Neural progenitor cell (in vitro differentiated cells): ENCODE data around the gene CHFR. TPM values are rescaled to one million over a fixed set of nuclear protein-coding genes. Genes with fewer than 3 reads are reported as not detected.
"Not testable (repeated sequence)": the region's sequence is repeated elsewhere in the genome, so short reads cannot be mapped to it uniquely, and the experiment has no call there.

Source experiments
- DNase-seq: peaks from one replicate; pipeline ENCODE4 v3.0.0-alpha.2; 2016; ENCODE audit warnings: low spot score
- H2AFZ ChIP-seq: fragments of 200-600 bp; sonication (generic); replicated peaks from 2 replicates; pipeline ENCODE4 v1.6.1; 2016; ENCODE audit warnings: antibody characterized with exemption
- H3F3A ChIP-seq: fragments of 200-600 bp; sonication (generic); 2 replicates; pipeline ENCODE4 v1.6.1; 2016; ENCODE audit warnings: antibody characterized with exemption, low read depth
- H3K27ac ChIP-seq: fragments of 200-600 bp; sonication (generic); 2 replicates; pipeline ENCODE4 v1.5.1; 2016; ENCODE audit warnings: mild to moderate bottlenecking
- H3K27me3 ChIP-seq: fragments of 200-600 bp; sonication (generic); 2 replicates; pipeline ENCODE4 v1.6.1; 2016; ENCODE audit warnings: mild to moderate bottlenecking, moderate library complexity
- H3K36me3 ChIP-seq: fragments of 200-600 bp; sonication (generic); 2 replicates; pipeline ENCODE4 v1.5.1; 2016
- H3K4me1 ChIP-seq: fragments of 200-600 bp; sonication (generic); 2 replicates; pipeline ENCODE4 v1.6.1; 2016; ENCODE audit warnings: mixed run types
- H3K4me2 ChIP-seq: fragments of 200-600 bp; sonication (generic); 2 replicates; pipeline ENCODE4 v1.6.1; 2016
- H3K4me3 ChIP-seq: fragments of 200-600 bp; sonication (generic); 2 replicates; pipeline ENCODE4 v1.5.1; 2016
- H3K79me2 ChIP-seq: fragments of 200-600 bp; sonication (generic); 2 replicates; pipeline ENCODE4 v1.6.1; 2016; ENCODE audit warnings: low read depth
- H3K9ac ChIP-seq: fragments of 200-600 bp; sonication (generic); 2 replicates; pipeline ENCODE4 v1.6.1; 2016
- H3K9me3 ChIP-seq: fragments of 200-600 bp; sonication (generic); 2 replicates; pipeline ENCODE4 v1.5.1; 2016; ENCODE audit warnings: low read depth
- H4K20me1 ChIP-seq: fragments of 200-600 bp; sonication (generic); 2 replicates; pipeline ENCODE4 v1.6.1; 2016; ENCODE audit warnings: low read depth
- H3K27ac Mint-ChIP-seq: 3 replicates; pipeline ENCODE4 v1.8.0; 2021; ENCODE audit warnings: mixed read lengths
- H3K27me3 Mint-ChIP-seq: 2 replicates; pipeline ENCODE4 v1.8.0; 2022; ENCODE audit warnings: low read depth, mild to moderate bottlenecking, inconsistent platforms, moderate library complexity, mixed read lengths; ENCODE audit not compliant: insufficient read depth
- H3K36me3 Mint-ChIP-seq: 3 replicates; pipeline ENCODE4 v1.8.0; 2021; ENCODE audit warnings: mixed read lengths
- H3K4me1 Mint-ChIP-seq: 3 replicates; pipeline ENCODE4 v1.8.0; 2021; ENCODE audit warnings: mixed read lengths
- H3K4me3 Mint-ChIP-seq: 3 replicates; pipeline ENCODE4 v1.8.0; 2021; ENCODE audit warnings: mild to moderate bottlenecking, moderate library complexity, mixed read lengths
- H3K9me3 Mint-ChIP-seq: 3 replicates; pipeline ENCODE4 v1.8.0; 2020; ENCODE audit warnings: mixed read lengths
- CTCF ChIP-seq: fragments of 200-600 bp; sonication (generic); IDR thresholded peaks from 2 replicates; pipeline ENCODE4 v1.5.1; 2017; ENCODE audit warnings: antibody characterized with exemption, mild to moderate bottlenecking
- EZH2 ChIP-seq: fragments of 200-600 bp; sonication (generic); IDR thresholded peaks from 2 replicates; pipeline ENCODE4 v1.6.1; 2017; ENCODE audit warnings: antibody characterized with exemption, mild to moderate bottlenecking, moderate library complexity
- EZH2phosphoT487 ChIP-seq: fragments of 200-600 bp; sonication (generic); IDR thresholded peaks from 2 replicates; pipeline ENCODE4 v1.6.1; 2017; ENCODE audit warnings: antibody characterized with exemption
- total RNA-seq: library from RNA; depleted of rRNA; stranded (reverse); fragments of >200 nt; gene quantifications from 2 replicates; pipeline ENCODE4 v1.2.3, GENCODE V29; 2015; ENCODE audit warnings: low replicate concordance

Gene CHFR
- total RNA-seq, 1 donor from 2014 or later = 25.6 TPM

DNA sequence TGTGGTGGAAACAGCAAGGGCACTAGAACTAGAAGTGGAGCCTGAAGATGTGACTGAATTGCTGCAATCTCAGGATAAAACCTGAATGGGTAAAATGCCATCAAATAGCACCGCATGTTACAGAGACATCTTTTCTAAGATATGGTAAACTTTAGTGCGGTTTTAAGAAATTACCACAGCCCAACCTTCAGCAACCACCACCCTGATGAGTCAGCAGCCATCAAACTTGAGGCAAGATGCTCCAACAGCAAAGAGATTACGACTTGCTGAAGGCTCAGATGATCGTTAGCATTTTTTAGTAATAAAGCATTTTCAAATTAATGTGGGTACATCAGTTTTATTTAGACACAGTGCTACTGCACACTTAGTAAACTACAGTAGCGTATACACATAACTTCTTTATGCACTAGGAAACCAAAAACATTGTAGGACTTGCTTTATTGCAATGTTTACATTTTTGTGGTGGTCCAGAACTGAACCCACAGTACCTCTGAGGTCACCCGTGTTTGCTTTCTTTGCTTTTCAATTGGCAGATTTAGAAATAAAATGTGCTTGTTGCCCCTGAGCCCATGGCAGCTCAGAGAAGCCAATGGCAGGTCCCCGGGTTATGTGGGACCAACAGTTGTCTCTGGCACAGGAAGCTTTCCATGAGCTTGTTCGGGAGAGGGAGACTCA, 74.6 kb downstream of the CHFR start:
- Histone ChIP-seq H3K79me2 (no peaks in the 10 kb centered on the region), H3K27ac (no peak overlapping the region), H3F3A (no peaks in the 10 kb centered on the region), H3K4me2 (no peak overlapping the region), H3K36me3 (no peaks in the 10 kb centered on the region), H3K27me3 (no peaks in the 10 kb centered on the region), H3K4me1 (no peaks in the 10 kb centered on the region), H3K9ac (no peak overlapping the region), H3K9me3 (no peaks in the 10 kb centered on the region), H3K4me3 (no peak overlapping the region), H4K20me1 (no peaks in the 10 kb centered on the region), H2AFZ (no peak overlapping the region)
- Mint-ChIP-seq H3K27ac (no peak overlapping the region), H3K4me3 (no peak overlapping the region), H3K36me3 (peaks cover 42% of the 10 kb centered on the region), H3K4me1 (no peaks in the 10 kb centered on the region), H3K27me3 (peaks cover 3% of the 10 kb centered on the region), H3K9me3 (peaks cover 6% of the 10 kb centered on the region)
- no peak for DNase-seq
- TF ChIP-seq EZH2 (no peak), CTCF (no peak), EZH2phosphoT487 (no peak)

DNA sequence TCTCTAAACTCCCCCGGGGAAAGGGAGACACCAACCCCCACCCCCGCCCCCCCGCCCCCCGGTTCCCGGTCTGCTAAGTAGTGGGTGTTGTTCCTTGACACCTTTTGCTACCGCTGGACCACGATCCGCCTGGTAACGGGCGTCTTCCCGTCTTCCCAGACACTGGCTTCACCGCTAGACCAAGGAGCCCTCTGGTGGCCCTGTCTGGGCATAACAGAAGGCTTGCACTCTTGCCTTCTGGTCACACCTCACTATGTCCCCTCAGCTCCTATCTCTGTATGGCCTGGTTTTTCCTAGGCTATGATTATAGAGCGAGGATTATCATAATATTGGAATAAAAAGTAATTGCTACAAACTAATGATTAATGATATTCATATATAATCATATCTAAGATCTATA, 78.0 kb downstream of the CHFR start:
- H3F3A ChIP-seq = not testable (repeated sequence)
- H3K36me3 Mint-ChIP-seq = peaks cover 53% of the 10 kb centered on the region

GRCh38 chr12:132807295-132808092, 79.9 kb downstream of the CHFR start:
- Mint-ChIP-seq H3K4me1 (no peaks in the 10 kb centered on the region), H3K27ac (no peak overlapping the region), H3K36me3 (peaks cover 54% of the 10 kb centered on the region), H3K4me3 (no peak overlapping the region), H3K9me3 (peaks cover 6% of the 10 kb centered on the region), H3K27me3 (peaks cover 4% of the 10 kb centered on the region)
- no peak overlapping the region for H3K4me3 ChIP-seq
- peaks cover 4% of the 10 kb centered on the region for H4K20me1 ChIP-seq
- no peaks in the 10 kb centered on the region for H3K4me1 ChIP-seq
- H3K9me3 ChIP-seq = no peaks in the 10 kb centered on the region
- no peak overlapping the region for H2AFZ ChIP-seq
- no peak overlapping the region for H3K4me2 ChIP-seq
- DNase-seq = no peak
- no peaks in the 10 kb centered on the region for H3K36me3 ChIP-seq
- no peaks in the 10 kb centered on the region for H3K79me2 ChIP-seq
- no peak overlapping the region for H3K27ac ChIP-seq
- H3K9ac ChIP-seq = no peak overlapping the region
- no peaks in the 10 kb centered on the region for H3F3A ChIP-seq
- H3K27me3 ChIP-seq = no peaks in the 10 kb centered on the region
- no peak for TF ChIP-seq EZH2phosphoT487
- TF ChIP-seq CTCF = no peak
- no peak for TF ChIP-seq EZH2

More for the DNA sequence above, 78.0 kb downstream of the CHFR start:
- not testable (repeated sequence) for H3K4me3 Mint-ChIP-seq, H3K4me1 ChIP-seq, H3K27me3 ChIP-seq, DNase-seq, H3K4me3 ChIP-seq, H3K9me3 ChIP-seq, H3K4me2 ChIP-seq, H3K4me1 Mint-ChIP-seq, H2AFZ ChIP-seq, H3K27me3 Mint-ChIP-seq, H3K9ac ChIP-seq, H3K27ac ChIP-seq, H3K79me2 ChIP-seq, H3K27ac Mint-ChIP-seq, H3K36me3 ChIP-seq, H3K9me3 Mint-ChIP-seq, H4K20me1 ChIP-seq
- peak; percentile 37 for TF ChIP-seq CTCF
